ENCODE data around the gene LDLRAD3. TPM values are rescaled to one million over a fixed set of nuclear protein-coding genes. Genes with fewer than 3 reads are reported as not detected.

Gene LDLRAD3
- polyA plus RNA-seq, 1 donor (not counting 4 experiments of a cell fraction or from before 2014, with no cell fraction given), result 13.1 TPM

DNA sequence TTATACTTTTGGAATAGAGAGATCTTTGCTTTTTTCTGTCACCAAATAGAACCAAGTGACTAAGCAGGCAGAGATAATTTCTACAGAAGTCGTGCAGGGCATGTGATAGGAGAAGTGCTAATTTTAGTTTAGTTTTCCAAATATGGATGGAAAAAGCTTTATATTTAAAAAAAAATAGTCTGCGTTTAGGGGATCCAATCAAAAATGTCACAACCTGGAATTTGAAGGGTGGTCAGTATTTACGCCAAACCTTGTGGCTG, 165.7 kb downstream of the LDLRAD3 start:
- Histone ChIP-seq H3K4me3 (ENCODE audit: control insufficient read depth in 2 of 3, extremely low read depth in 1 of 3, insufficient read depth in 2 of 3, low read depth in 1 of 3, low read length in 3 of 3) (no peak overlapping the region), H3K4me1 (ENCODE audit: control insufficient read depth, extremely low read depth, insufficient read depth, low read length) (no peaks in the 10 kb centered on the region), H3K27me3 (ENCODE audit: control insufficient read depth, extremely low read depth, insufficient read depth, low read length) (no peaks in the 10 kb centered on the region), H4K20me1 (ENCODE audit: control insufficient read depth, extremely low read depth, insufficient read depth, low read length) (no peaks in the 10 kb centered on the region), H3K4me2 (ENCODE audit: control insufficient read depth, extremely low read depth, insufficient read depth, low read depth, low read length) (no peak overlapping the region), H3K9me1 (ENCODE audit: control insufficient read depth, extremely low read depth, insufficient read depth, low read length) (no peaks in the 10 kb centered on the region), H3K36me3 (ENCODE audit: control insufficient read depth in 2 of 2, extremely low read depth in 1 of 2, insufficient read depth in 2 of 2, low read length in 2 of 2) (peaks cover 0 to 16% of the 10 kb centered on the region in 2 experiments), H2AFZ (ENCODE audit: control insufficient read depth, low read length) (no peak overlapping the region), H3K27ac (ENCODE audit: control insufficient read depth, insufficient read depth, low read length) (no peak overlapping the region), H3K9me3 (ENCODE audit: control insufficient read depth, low read depth, low read length) (no peaks in the 10 kb centered on the region), H3K79me2 (ENCODE audit: control insufficient read depth, insufficient read depth, low read length) (no peaks in the 10 kb centered on the region), H3K9ac (ENCODE audit: control insufficient read depth, extremely low read depth, insufficient read depth, low read length) (no peak overlapping the region)
- FAIRE-seq (no peak), DNase-seq (ENCODE audit: low read depth, low spot score) (no peak)
- no peak for TF ChIP-seq EZH2 (IDR thresholded peaks at IDR 0.05; ENCODE audit: low read length)
- dilution Hi-C loops (cut with MboI; ENCODE audit: extremely low pct_ligation_motif_present, low sequenced_read_pairs), result no loop called here

DNA sequence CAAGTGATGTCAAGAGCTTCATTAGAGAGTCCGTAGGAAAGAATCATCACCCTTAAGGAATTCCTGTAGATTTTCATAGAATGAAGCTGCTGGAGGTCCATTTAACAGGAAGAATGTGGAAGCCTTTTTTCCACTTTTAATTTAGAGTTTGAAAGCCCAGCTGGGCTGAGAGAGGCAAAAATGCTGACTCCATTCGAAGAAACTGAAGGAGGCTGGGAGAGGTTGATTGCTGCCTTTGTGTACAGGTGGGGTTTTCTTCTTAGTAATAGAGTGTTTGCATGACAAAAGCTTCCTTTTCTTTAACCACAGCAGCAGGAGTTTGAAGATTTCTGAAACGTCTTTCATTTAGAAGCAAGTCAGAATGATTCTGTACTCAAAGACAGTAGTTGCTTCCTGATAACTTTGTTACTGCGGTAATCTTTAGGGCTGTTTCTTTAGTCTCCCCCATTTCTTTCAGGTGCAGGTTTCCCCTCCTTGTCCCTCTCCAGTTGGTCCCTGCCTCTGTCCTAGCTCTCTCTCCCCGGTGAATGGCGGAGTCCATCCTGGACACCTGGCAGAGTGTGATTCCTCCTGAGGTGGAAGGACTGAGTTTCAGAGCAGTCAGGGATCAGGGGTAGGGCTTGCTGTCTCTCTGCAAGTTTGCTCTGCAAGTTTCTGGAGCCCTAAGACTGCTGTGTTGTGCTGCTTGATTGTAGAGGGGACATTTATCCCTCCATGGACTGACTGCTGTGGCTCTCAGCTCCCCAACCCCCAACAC, 166.2 kb downstream of the LDLRAD3 start:
- Histone ChIP-seq H3K4me3 (ENCODE audit: control insufficient read depth in 2 of 3, extremely low read depth in 1 of 3, insufficient read depth in 2 of 3, low read depth in 1 of 3, low read length in 3 of 3) (no peak overlapping the region), H3K27ac (ENCODE audit: control insufficient read depth, insufficient read depth, low read length) (no peak overlapping the region), H3K9ac (ENCODE audit: control insufficient read depth, extremely low read depth, insufficient read depth, low read length) (no peak overlapping the region), H3K4me1 (ENCODE audit: control insufficient read depth, extremely low read depth, insufficient read depth, low read length) (no peaks in the 10 kb centered on the region), H2AFZ (ENCODE audit: control insufficient read depth, low read length) (no peak overlapping the region), H4K20me1 (ENCODE audit: control insufficient read depth, extremely low read depth, insufficient read depth, low read length) (no peaks in the 10 kb centered on the region), H3K9me1 (ENCODE audit: control insufficient read depth, extremely low read depth, insufficient read depth, low read length) (no peaks in the 10 kb centered on the region), H3K27me3 (ENCODE audit: control insufficient read depth, extremely low read depth, insufficient read depth, low read length) (no peaks in the 10 kb centered on the region), H3K4me2 (ENCODE audit: control insufficient read depth, extremely low read depth, insufficient read depth, low read depth, low read length) (no peak overlapping the region), H3K9me3 (ENCODE audit: control insufficient read depth, low read depth, low read length) (no peaks in the 10 kb centered on the region), H3K79me2 (ENCODE audit: control insufficient read depth, insufficient read depth, low read length) (no peaks in the 10 kb centered on the region), H3K36me3 (ENCODE audit: control insufficient read depth in 2 of 2, extremely low read depth in 1 of 2, insufficient read depth in 2 of 2, low read length in 2 of 2) (peaks cover 0 to 21% of the 10 kb centered on the region in 2 experiments)
- FAIRE-seq (no peak), DNase-seq (ENCODE audit: low read depth, low spot score) (no peak)
- TF ChIP-seq EZH2 (IDR thresholded peaks at IDR 0.05; ENCODE audit: low read length), result no peak
- TF ChIP-seq, protein P1, sequence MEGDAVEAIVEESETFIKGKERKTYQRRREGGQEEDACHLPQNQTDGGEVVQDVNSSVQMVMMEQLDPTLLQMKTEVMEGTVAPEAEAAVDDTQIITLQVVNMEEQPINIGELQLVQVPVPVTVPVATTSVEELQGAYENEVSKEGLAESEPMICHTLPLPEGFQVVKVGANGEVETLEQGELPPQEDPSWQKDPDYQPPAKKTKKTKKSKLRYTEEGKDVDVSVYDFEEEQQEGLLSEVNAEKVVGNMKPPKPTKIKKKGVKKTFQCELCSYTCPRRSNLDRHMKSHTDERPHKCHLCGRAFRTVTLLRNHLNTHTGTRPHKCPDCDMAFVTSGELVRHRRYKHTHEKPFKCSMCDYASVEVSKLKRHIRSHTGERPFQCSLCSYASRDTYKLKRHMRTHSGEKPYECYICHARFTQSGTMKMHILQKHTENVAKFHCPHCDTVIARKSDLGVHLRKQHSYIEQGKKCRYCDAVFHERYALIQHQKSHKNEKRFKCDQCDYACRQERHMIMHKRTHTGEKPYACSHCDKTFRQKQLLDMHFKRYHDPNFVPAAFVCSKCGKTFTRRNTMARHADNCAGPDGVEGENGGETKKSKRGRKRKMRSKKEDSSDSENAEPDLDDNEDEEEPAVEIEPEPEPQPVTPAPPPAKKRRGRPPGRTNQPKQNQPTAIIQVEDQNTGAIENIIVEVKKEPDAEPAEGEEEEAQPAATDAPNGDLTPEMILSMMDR (optimal IDR thresholded peaks at IDR 0.05 in 1 of 3, IDR thresholded peaks at IDR 0.05 in 1 of 3, conservative IDR thresholded peaks at IDR 0.05 in 1 of 3; ENCODE audit: extremely low read depth in 1 of 3, insufficient read depth in 2 of 3, low read length in 3 of 3), result no peak
- dilution Hi-C loops (cut with MboI; ENCODE audit: extremely low pct_ligation_motif_present, low sequenced_read_pairs), result no loop called here

All from keratinocyte (primary cell).